Breast epithelium (tissue), 4 donors: ENCODE data around the gene DAPK3. TPM values are rescaled to one million over a fixed set of nuclear protein-coding genes. Genes with fewer than 3 reads are reported as not detected.

Experiments
- DNase-seq, 2 donors: peaks; one replicate each; pipeline ENCODE4 v3.0.0-alpha.2; 2019; ENCODE audit warnings: low spot score in 2 of 2
- H3K27ac ChIP-seq, 2 donors: fragments of 200-600 bp; sonication (generic) in 1 of 2; one replicate each; pipeline ENCODE4 v1.5.1; 2016 to 2019; ENCODE audit warnings: mild to moderate bottlenecking in 1 of 2
- H3K27me3 ChIP-seq, 2 donors: fragments of 200-600 bp; sonication (generic) in 1 of 2; one replicate each; pipeline versions ENCODE4 v1.5.1 to v1.6.0; 2017 to 2019; ENCODE audit warnings: control low read depth in 1 of 2, mild to moderate bottlenecking in 1 of 2
- H3K36me3 ChIP-seq: fragments of 200-600 bp; one replicate; pipeline ENCODE4 v1.5.1; 2019
- H3K4me1 ChIP-seq, 2 donors: fragments of 200-600 bp; sonication (generic); one replicate each; pipeline ENCODE4 v1.5.1; 2016 to 2019; ENCODE audit warnings: control low read depth in 1 of 2
- H3K4me3 ChIP-seq, 3 donors: fragments of 200-600 bp; sonication (generic); 1 replicate in 2 of 3; 2 replicates in 1 of 3; pipeline ENCODE4 v1.5.1; 2016 to 2019; ENCODE audit warnings: mild to moderate bottlenecking in 3 of 3, moderate library complexity in 2 of 3
- H3K9me3 ChIP-seq, 2 donors: fragments of 200-600 bp; sonication (generic) in 1 of 2; one replicate each; pipeline ENCODE4 v1.5.1; 2016 to 2019; ENCODE audit warnings: control low read depth in 1 of 2
- CTCF ChIP-seq, 3 donors: fragments of 450-650 bp; IDR thresholded peaks; one replicate each; pipeline ENCODE4 v1.5.1; 2016 to 2017; ENCODE audit warnings: antibody characterized with exemption in 3 of 3, mild to moderate bottlenecking in 3 of 3, moderate library complexity in 3 of 3
- POLR2A ChIP-seq: fragments of 450-650 bp; IDR thresholded peaks from one replicate; pipeline ENCODE4 v1.6.1; 2016; ENCODE audit warnings: antibody characterized with exemption, mild to moderate bottlenecking, moderate library complexity
- POLR2AphosphoS5 ChIP-seq, 3 donors: sonication (generic); formaldehyde crosslinking; IDR thresholded peaks; one replicate each; pipeline ENCODE4 v1.6.1; 2017; ENCODE audit warnings: antibody characterized with exemption in 3 of 3
- intact Hi-C: fragments of 100-400 bp; cut with DNase I; formaldehyde crosslinking; loops from one replicate; pipeline ENCODE4 v1.15.1; 2023; ENCODE audit warnings: low total_unique reads
- total RNA-seq, 3 donors: library from RNA; depleted of rRNA; stranded (reverse); fragments of >200 nt; gene quantifications; one replicate each; pipeline ENCODE4 v1.1.0, GENCODE V29; 2016

DAPK3 gene
- total RNA-seq, 3 donors from 2014 or later: 60.3 to 68.6 (median 62.6) TPM

GRCh38 chr19:4016903-4017638, 46.2 kb upstream of the DAPK3 start:
- TF ChIP-seq POLR2A: no peak
- TF ChIP-seq CTCF (IDR thresholded peaks at IDR 0.05): no peak
- TF ChIP-seq POLR2AphosphoS5 (IDR thresholded peaks at IDR 0.05): no peak
- Histone ChIP-seq H3K4me3 (no peak overlapping the region), H3K4me1 (peaks cover 8 to 20% of the 10 kb centered on the region in 2 donors), H3K27ac (peak overlapping the region in 1 of 2 donors; percentile 65), H3K27me3 (no peaks in the 10 kb centered on the region), H3K36me3 (no peaks in the 10 kb centered on the region), H3K9me3 (no peaks in the 10 kb centered on the region)
- intact Hi-C loops: no loop called here
- DNase-seq: no peak

DNA sequence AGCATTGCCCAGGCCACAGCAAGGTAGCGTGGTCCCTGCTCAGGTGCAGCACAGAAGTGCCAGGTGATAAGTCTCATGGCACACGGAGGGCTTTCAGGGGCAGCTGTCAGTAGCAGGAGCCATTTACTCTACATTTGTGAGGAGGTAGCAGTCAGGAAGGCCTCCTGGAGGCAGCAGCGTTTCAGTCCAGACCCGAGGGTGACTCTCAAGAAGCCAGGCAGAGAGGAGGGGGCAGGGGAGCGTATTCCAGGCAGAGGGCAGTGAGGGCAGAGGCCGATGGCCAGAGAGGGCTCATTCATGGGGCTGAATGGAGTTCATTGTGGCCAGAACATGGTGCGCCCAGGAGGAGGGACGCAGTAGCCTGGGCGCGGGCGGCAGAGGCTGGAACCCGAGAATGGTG, 45.6 kb upstream of the DAPK3 start:
- Histone ChIP-seq H3K27me3 (no peaks in the 10 kb centered on the region), H3K27ac (peak overlapping the region; percentile 65 to 85), H3K9me3 (no peaks in the 10 kb centered on the region), H3K4me1 (peaks cover 8 to 20% of the 10 kb centered on the region in 2 donors), H3K4me3 (peak overlapping the region in 1 of 3 donors; percentile 58), H3K36me3 (no peaks in the 10 kb centered on the region)
- no peak for DNase-seq
- intact Hi-C loops: no loop called here
- TF ChIP-seq CTCF (IDR thresholded peaks at IDR 0.05): no peak
- TF ChIP-seq POLR2A: no peak
- TF ChIP-seq POLR2AphosphoS5 (IDR thresholded peaks at IDR 0.05): no peak

GRCh38 chr19:4015705-4016402, 45.0 kb upstream of the DAPK3 start:
- H3K27me3 ChIP-seq: no peaks in the 10 kb centered on the region
- peak overlapping the region in 2 of 3 donors; percentile 20 to 58 for H3K4me3 ChIP-seq
- TF ChIP-seq CTCF (IDR thresholded peaks at IDR 0.05) (no peak), POLR2A (no peak)
- no peaks in the 10 kb centered on the region for H3K9me3 ChIP-seq
- H3K27ac ChIP-seq: peak overlapping the region; percentile 65 to 85
- intact Hi-C loops: no loop called here
- H3K36me3 ChIP-seq: no peaks in the 10 kb centered on the region
- peaks cover 8 to 22% of the 10 kb centered on the region in 2 donors for H3K4me1 ChIP-seq
- DNase-seq: peak; percentile 28 to 72

GRCh38 chr19:4014541-4015491, 43.9 kb upstream of the DAPK3 start:
- no peaks in the 10 kb centered on the region for H3K27me3 ChIP-seq
- H3K27ac ChIP-seq: peak overlapping the region; percentile 65 to 85
- H3K4me1 ChIP-seq: peaks cover 8 to 26% of the 10 kb centered on the region in 2 donors
- intact Hi-C loops: no loop called here
- H3K36me3 ChIP-seq: no peaks in the 10 kb centered on the region
- H3K4me3 ChIP-seq: peak overlapping the region in 2 of 3 donors; percentile 20 to 58
- no peaks in the 10 kb centered on the region for H3K9me3 ChIP-seq
- TF ChIP-seq POLR2AphosphoS5 (IDR thresholded peaks at IDR 0.05): no peak
- TF ChIP-seq CTCF (IDR thresholded peaks at IDR 0.05): no peak
- no peak for TF ChIP-seq POLR2A
- peak; percentile 67 for DNase-seq
